ENCODE data around the gene SFR1.

DNA sequence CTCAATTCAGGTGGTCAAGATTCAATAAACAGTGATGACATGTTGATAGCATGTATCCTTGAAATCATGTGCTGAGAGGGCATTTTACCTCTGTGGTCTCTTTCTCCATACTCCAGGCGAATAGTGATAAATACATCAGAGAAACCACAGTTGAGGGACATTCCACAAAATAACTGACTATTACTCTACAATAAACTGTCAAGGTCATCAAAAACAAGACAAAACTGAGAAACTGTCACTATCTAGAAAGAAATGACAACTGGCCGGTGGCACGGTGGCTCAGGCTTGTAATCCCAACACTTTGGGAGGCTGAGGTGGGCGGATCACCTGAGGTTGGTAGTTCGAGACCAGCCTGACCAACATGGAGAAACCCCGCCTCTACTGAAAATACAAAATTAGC, 16.2 kb downstream of the SFR1 start:
- TF ChIP-seq, protein P1, sequence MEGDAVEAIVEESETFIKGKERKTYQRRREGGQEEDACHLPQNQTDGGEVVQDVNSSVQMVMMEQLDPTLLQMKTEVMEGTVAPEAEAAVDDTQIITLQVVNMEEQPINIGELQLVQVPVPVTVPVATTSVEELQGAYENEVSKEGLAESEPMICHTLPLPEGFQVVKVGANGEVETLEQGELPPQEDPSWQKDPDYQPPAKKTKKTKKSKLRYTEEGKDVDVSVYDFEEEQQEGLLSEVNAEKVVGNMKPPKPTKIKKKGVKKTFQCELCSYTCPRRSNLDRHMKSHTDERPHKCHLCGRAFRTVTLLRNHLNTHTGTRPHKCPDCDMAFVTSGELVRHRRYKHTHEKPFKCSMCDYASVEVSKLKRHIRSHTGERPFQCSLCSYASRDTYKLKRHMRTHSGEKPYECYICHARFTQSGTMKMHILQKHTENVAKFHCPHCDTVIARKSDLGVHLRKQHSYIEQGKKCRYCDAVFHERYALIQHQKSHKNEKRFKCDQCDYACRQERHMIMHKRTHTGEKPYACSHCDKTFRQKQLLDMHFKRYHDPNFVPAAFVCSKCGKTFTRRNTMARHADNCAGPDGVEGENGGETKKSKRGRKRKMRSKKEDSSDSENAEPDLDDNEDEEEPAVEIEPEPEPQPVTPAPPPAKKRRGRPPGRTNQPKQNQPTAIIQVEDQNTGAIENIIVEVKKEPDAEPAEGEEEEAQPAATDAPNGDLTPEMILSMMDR (IDR thresholded peaks at IDR 0.05): no peak
- TF ChIP-seq POLR2AphosphoS5 (IDR thresholded peaks at IDR 0.05; ENCODE audit: low read depth, low read length): no peak
- TF ChIP-seq TCF7L2 (IDR thresholded peaks at IDR 0.05; ENCODE audit: low read depth, low read length): no peak
- TF ChIP-seq SIN3A (IDR thresholded peaks at IDR 0.05; ENCODE audit: borderline replicate concordance, insufficient read depth, low read depth, low read length): no peak

All from Panc1 (cell line).